K562 (cell line): ENCODE data around the gene TMEM79. TPM values are rescaled to one million over a fixed set of nuclear protein-coding genes. Genes with fewer than 3 reads are reported as not detected.

ENCODE experiments used
- ADNP ChIP-seq: fragments of 200-800 bp; sonication (Bioruptor generic); IDR thresholded peaks from 2 replicates; pipeline ENCODE4 v1.6.1; 2016; ENCODE audit warnings: missing genetic modification characterization, missing compliant biosample characterization
- ATF3 ChIP-seq, 2 experiments: fragments of 450-650 bp in 1 of 2; sonication (generic) in 1 of 2; formaldehyde crosslinking in 1 of 2; IDR thresholded peaks in 1 of 2; conservative IDR thresholded peaks in 1 of 2; 2 replicates each; pipeline versions ENCODE4 v1.6.1 to v1.8.1; 2016 to 2023; ENCODE audit warnings: mild to moderate bottlenecking in 2 of 2, moderate library complexity in 2 of 2, inconsistent platforms in 1 of 2, missing genetic modification reagents in 1 of 2
- CBFB ChIP-seq: sonication (generic); formaldehyde crosslinking; IDR thresholded peaks from 2 replicates; pipeline ENCODE4 v1.4.0; 2020; ENCODE audit warnings: mild to moderate bottlenecking, missing genetic modification reagents
- CBX3 ChIP-seq, 2 experiments: IDR thresholded peaks; 1 replicate in 1 of 2; 2 replicates in 1 of 2; pipeline ENCODE4 v1.6.1; 2012; ENCODE audit warnings: inconsistent platforms in 2 of 2, low read length in 2 of 2, borderline replicate concordance in 1 of 2, control low read depth in 1 of 2
- E2F4 ChIP-seq: sonication (generic); formaldehyde crosslinking; IDR thresholded peaks from 2 replicates; pipeline ENCODE4 v1.8.0; 2022; ENCODE audit warnings: mild to moderate bottlenecking, low read depth, missing genetic modification reagents
- HCFC1 ChIP-seq: IDR thresholded peaks from 2 replicates; pipeline ENCODE4 v1.6.1; 2012; ENCODE audit warnings: low read depth, low read length, improper control_type of control experiment
- L3MBTL2 ChIP-seq: fragments of 450-650 bp; IDR thresholded peaks from 2 replicates; pipeline ENCODE4 v1.6.1; 2016; ENCODE audit warnings: mild to moderate bottlenecking, moderate library complexity
- MTF1 ChIP-seq: fragments of 250-450 bp; sonication (Bioruptor Pico); IDR thresholded peaks from 2 replicates; pipeline ENCODE4 v1.9.0; 2021; ENCODE audit warnings: moderate library complexity, mild to moderate bottlenecking, inconsistent platforms, borderline replicate concordance
- NEUROD1 ChIP-seq: fragments of 150-350 bp; IDR thresholded peaks from 2 replicates; pipeline ENCODE4 v1.6.1; 2014; ENCODE audit warnings: borderline replicate concordance, low read length, low read depth; ENCODE audit not compliant: partially characterized antibody
- POLR2A ChIP-seq: fragments of 450-650 bp; conservative IDR thresholded peaks from 2 replicates; pipeline ENCODE4 v1.6.1; 2016
- ZNF143 ChIP-seq: sonication (generic); formaldehyde crosslinking; IDR thresholded peaks from 2 replicates; pipeline ENCODE4 v1.9.0; 2022; ENCODE audit warnings: mild to moderate bottlenecking, missing genetic modification reagents
- polyA plus RNA-seq, 8 experiments: library from polyadenylated mRNA; depleted of rRNA in 4 of 8; stranded (reverse) in 5 of 8; unstranded in 3 of 8; fragments of >200 nt; fragmentation: Nextera tagmentation in 2 of 8; fragmentation: Illumina TruSeq in 1 of 8; extraction: Ambion mirVana in 2 of 8; extraction: Trizol in 1 of 8; gene quantifications; 2 replicates each; pipeline versions ENCODE4 v1.2.1 to v1.2.3, GENCODE V29; 2011 to 2014; ENCODE audit warnings: inconsistent platforms in 1 of 8, missing spikeins in 1 of 8
- total RNA-seq, 7 experiments: library from RNA; depleted of rRNA in 6 of 7; stranded (reverse); fragments of >200 nt in 6 of 7; fragmentation: Illumina TruSeq in 2 of 7; extraction: Trizol in 2 of 7; gene quantifications; 2 replicates each; pipeline versions ENCODE4 v1.2.1 to v1.2.3, GENCODE V29; 2011 to 2021; ENCODE audit warnings: low replicate concordance in 1 of 7
- TF ChIP-seq, protein P1 (sequence below): sonication (generic); formaldehyde crosslinking; IDR thresholded peaks from 2 replicates; pipeline ENCODE4 v1.8.0; 2023; ENCODE audit warnings: missing genetic modification reagents, mild to moderate bottlenecking, borderline replicate concordance

TMEM79 gene
- total and polyA plus RNA-seq, 9 of the 15 experiments (the other 6 are each of a cell fraction or from before 2014, with no cell fraction given) = 0.69 to 6.8 (median 4.0) TPM

- peak; percentile 82; the same call in 1 of the 2 replicates for TF ChIP-seq CBFB (CRISPR knock-in tag)
- TF ChIP-seq, protein P1, sequence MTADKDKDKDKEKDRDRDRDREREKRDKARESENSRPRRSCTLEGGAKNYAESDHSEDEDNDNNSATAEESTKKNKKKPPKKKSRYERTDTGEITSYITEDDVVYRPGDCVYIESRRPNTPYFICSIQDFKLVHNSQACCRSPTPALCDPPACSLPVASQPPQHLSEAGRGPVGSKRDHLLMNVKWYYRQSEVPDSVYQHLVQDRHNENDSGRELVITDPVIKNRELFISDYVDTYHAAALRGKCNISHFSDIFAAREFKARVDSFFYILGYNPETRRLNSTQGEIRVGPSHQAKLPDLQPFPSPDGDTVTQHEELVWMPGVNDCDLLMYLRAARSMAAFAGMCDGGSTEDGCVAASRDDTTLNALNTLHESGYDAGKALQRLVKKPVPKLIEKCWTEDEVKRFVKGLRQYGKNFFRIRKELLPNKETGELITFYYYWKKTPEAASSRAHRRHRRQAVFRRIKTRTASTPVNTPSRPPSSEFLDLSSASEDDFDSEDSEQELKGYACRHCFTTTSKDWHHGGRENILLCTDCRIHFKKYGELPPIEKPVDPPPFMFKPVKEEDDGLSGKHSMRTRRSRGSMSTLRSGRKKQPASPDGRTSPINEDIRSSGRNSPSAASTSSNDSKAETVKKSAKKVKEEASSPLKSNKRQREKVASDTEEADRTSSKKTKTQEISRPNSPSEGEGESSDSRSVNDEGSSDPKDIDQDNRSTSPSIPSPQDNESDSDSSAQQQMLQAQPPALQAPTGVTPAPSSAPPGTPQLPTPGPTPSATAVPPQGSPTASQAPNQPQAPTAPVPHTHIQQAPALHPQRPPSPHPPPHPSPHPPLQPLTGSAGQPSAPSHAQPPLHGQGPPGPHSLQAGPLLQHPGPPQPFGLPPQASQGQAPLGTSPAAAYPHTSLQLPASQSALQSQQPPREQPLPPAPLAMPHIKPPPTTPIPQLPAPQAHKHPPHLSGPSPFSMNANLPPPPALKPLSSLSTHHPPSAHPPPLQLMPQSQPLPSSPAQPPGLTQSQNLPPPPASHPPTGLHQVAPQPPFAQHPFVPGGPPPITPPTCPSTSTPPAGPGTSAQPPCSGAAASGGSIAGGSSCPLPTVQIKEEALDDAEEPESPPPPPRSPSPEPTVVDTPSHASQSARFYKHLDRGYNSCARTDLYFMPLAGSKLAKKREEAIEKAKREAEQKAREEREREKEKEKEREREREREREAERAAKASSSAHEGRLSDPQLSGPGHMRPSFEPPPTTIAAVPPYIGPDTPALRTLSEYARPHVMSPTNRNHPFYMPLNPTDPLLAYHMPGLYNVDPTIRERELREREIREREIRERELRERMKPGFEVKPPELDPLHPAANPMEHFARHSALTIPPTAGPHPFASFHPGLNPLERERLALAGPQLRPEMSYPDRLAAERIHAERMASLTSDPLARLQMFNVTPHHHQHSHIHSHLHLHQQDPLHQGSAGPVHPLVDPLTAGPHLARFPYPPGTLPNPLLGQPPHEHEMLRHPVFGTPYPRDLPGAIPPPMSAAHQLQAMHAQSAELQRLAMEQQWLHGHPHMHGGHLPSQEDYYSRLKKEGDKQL (CRISPR knock-in tag) = no peak
- TF ChIP-seq NEUROD1 = peak; percentile 98
- TF ChIP-seq E2F4 (CRISPR knock-in tag) = no peak
- peak; percentile 94 for TF ChIP-seq ZNF143 (CRISPR knock-in tag)
- TF ChIP-seq ATF3 (IDR thresholded peaks at IDR 0.05) = no peak
- TF ChIP-seq ATF3 (CRISPR knock-in tag; conservative IDR thresholded peaks at IDR 0.05) = 0 out of 2 replicates have a peak, but pooled peaks have one; percentile 10
- peak; percentile 95 for TF ChIP-seq POLR2A
- peak; percentile 84 for TF ChIP-seq L3MBTL2
- no peak for TF ChIP-seq MTF1 (CRISPR knock-in tag)
- TF ChIP-seq ADNP = no peak
- peak in 1 of 2 experiments; percentile 13; a peak in 1 of 3 replicates for TF ChIP-seq CBX3 (IDR thresholded peaks at IDR 0.05; ENCODE audit: borderline replicate concordance in 1 of 2, low read length in 2 of 2)
- TF ChIP-seq HCFC1 = peak; percentile 96
Observed at GRCh38 chr1:156338180-156338976, 54.3 kb downstream of the TMEM79 start, which contains the start of the genes CCT3 and TSACC (continued).
